Ovary (tissue), 9 donors: Measurements from ENCODE around the gene EXOC7. TPM values are rescaled to one million over a fixed set of nuclear protein-coding genes. Genes with fewer than 3 reads are reported as not detected.

ENCODE experiments used
- DNase-seq, 5 donors: peaks; one replicate each; pipeline ENCODE4 v3.0.0-alpha.2; 2019 to 2020
- H3K27ac ChIP-seq, 2 donors: fragments of 200-600 bp; one replicate each; pipeline versions ENCODE4 v1.5.1 to v1.8.0; 2019 to 2022
- H3K27me3 ChIP-seq: fragments of 200-600 bp; one replicate; pipeline ENCODE4 v1.8.0; 2022
- H3K36me3 ChIP-seq: fragments of 200-600 bp; sonication (generic); one replicate; pipeline ENCODE4 v1.5.1; 2019
- H3K4me1 ChIP-seq: one replicate; pipeline ENCODE4 v1.8.1; 2013; ENCODE audit warnings: mild to moderate bottlenecking, moderate library complexity; ENCODE audit not compliant: insufficient read depth
- H3K4me3 ChIP-seq: fragments of 200-600 bp; sonication (generic); one replicate; pipeline ENCODE4 v1.5.1; 2017
- H3K9me3 ChIP-seq, 2 donors: fragments of 200-600 bp in 1 of 2; sonication (generic) in 1 of 2; one replicate each; pipeline versions ENCODE4 v1.5.1 to v1.8.1; 2013 to 2019; ENCODE audit warnings: mild to moderate bottlenecking in 1 of 2, moderate library complexity in 1 of 2
- EP300 ChIP-seq: sonication (generic); formaldehyde crosslinking; IDR thresholded peaks from one replicate; pipeline ENCODE4 v1.6.1; 2017; ENCODE audit warnings: antibody characterized with exemption
- POLR2A ChIP-seq: fragments of 450-650 bp; IDR thresholded peaks from one replicate; pipeline ENCODE4 v1.6.1; 2017; ENCODE audit warnings: antibody characterized with exemption, mild to moderate bottlenecking, moderate library complexity
- WGBS, 3 donors: extraction: QIAGEN DNeasy Blood & Tissue Kit in 1 of 3; methylation state at CpG; one replicate each; pipeline versions ENCODE4 v1.1.5 to v1.1.7; 2013 to 2017; 5-methylcytosine and 5-hydroxymethylcytosine counted together
- intact Hi-C, 4 donors: fragments of 100-400 bp; cut with DNase I; formaldehyde crosslinking; loops; one replicate each; pipeline versions ENCODE4 v1.11.0 to v1.15.1; 2022 to 2023
- polyA plus RNA-seq, 2 donors: library from polyadenylated mRNA; stranded (reverse); fragments of 200-250 nt in 1 of 2; fragments of 350-450 nt in 1 of 2; fragmentation: Illumina TruSeq in 1 of 2; extraction: RNeasy Lipid Tissue Mini Kit (QIAGEN cat#74804) in 1 of 2; gene quantifications; one replicate each; pipeline ENCODE4 v1.2.3, GENCODE V29; 2013 to 2014
- total RNA-seq, 7 donors: library from RNA; depleted of rRNA in 2 of 7; stranded (reverse); fragments of >200 nt in 2 of 7; fragmentation: NEBNext Ultra II Directional in 3 of 7; extraction: Animal tissue kit (Norgen Biotek cat#: 25700) in 3 of 7; gene quantifications; one replicate each; pipeline versions ENCODE4 v1.1.0 to v1.2.4, GENCODE V29; 2016 to 2023
- TF ChIP-seq, protein P1 (sequence below), 3 donors: fragments of 450-650 bp in 2 of 3; fragments of 200-600 bp in 1 of 3; IDR thresholded peaks; one replicate each; pipeline versions ENCODE4 v1.5.1 to v1.8.0; 2016 to 2022; ENCODE audit warnings: antibody characterized with exemption in 3 of 3, mild to moderate bottlenecking in 1 of 3
- donor health status: DM: no; HTN: no; CAD: no; lungs with moderate emphysema.
- donor health status: DM: no; HTN: no; CAD: no.
- donor health status: Bipolar disorder and iron deficiency.
- donor health status: DM: yes; HTN: yes; CAD: no.
- donor health status: DM: no; HTN: no; CAD: no.
- donor health status: DM: yes; HTN: yes; CAD: no.

EXOC7 gene
- total and polyA plus RNA-seq, 9 donors, result 46.9 to 121 (median 114) TPM

DNA sequence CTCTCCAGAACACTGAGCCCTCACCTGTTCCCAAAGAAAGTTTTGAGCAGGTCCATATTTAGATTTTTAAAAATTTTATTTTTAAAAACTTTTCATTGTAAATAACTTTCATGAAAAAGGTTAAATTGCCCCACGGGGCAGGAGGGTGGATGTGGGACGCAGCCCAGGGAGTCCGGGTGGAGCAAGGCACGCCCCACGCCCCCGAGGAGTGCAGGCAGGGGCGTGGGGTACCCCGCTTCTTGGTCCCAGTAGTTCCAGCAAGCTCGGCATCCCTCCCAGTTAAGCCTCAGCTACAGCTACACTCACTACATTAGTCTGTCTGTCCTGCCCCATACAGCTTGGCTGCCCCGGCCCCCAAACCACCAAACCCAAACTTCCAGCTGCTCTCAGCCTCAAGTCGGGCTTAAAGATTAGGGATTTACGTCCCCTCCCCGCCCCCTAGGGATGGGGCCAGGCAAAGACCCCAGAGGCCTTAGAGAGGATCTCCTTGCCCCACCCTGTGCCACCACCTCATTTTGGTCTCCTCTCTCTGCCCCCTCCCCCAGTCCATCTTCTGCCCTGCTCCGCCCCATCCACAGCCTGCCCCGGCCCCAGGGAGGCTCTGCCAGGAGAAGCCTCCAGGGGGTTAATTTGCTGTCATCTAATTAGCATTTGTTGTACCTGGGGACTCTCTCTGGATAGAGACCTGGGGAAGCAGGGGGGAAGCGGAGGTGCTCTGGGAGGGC is 32.9 kb upstream of the EXOC7 start:
- Histone ChIP-seq H3K27ac (no peak overlapping the region), H3K27me3 (peaks cover 2% of the 10 kb centered on the region), H3K36me3 (no peaks in the 10 kb centered on the region), H3K4me1 (peaks cover 4% of the 10 kb centered on the region), H3K9me3 (no peaks in the 10 kb centered on the region), H3K4me3 (no peak overlapping the region)
- intact Hi-C loops, result no loop called here
- 72 to 80% (median 79%) methylated on average over 16 of the region's 16 CpGs for WGBS, 3 donors
- TF ChIP-seq POLR2A, result no peak
- no peak for TF ChIP-seq EP300
- TF ChIP-seq, protein P1, sequence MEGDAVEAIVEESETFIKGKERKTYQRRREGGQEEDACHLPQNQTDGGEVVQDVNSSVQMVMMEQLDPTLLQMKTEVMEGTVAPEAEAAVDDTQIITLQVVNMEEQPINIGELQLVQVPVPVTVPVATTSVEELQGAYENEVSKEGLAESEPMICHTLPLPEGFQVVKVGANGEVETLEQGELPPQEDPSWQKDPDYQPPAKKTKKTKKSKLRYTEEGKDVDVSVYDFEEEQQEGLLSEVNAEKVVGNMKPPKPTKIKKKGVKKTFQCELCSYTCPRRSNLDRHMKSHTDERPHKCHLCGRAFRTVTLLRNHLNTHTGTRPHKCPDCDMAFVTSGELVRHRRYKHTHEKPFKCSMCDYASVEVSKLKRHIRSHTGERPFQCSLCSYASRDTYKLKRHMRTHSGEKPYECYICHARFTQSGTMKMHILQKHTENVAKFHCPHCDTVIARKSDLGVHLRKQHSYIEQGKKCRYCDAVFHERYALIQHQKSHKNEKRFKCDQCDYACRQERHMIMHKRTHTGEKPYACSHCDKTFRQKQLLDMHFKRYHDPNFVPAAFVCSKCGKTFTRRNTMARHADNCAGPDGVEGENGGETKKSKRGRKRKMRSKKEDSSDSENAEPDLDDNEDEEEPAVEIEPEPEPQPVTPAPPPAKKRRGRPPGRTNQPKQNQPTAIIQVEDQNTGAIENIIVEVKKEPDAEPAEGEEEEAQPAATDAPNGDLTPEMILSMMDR (IDR thresholded peaks at IDR 0.05), result no peak
- DNase-seq, result no peak

DNA sequence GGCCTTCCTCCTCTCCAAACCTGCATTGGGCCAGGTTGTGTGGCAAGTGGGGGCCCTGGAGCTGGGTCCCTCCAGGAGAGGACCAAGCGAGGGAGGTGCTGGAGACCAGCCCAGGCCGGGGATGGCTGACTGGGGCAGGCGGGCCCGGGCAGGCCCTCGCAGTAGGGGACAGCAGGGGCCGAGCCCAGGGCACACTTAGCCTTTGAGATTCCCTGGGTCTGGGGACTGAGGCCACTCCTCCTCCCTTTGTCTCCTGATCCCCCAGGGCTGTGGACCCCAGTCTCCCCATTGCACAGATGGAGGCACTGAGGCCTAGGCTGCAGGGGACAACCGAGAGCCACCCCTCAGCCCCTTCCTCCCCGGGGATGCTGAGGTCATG is 32.2 kb upstream of the EXOC7 start:
- H3K27ac ChIP-seq, result no peak overlapping the region
- 73 to 74% (median 73%) methylated on average over 8 of the region's 8 CpGs for WGBS, 3 donors
- intact Hi-C loops, result no loop called here
- H3K27me3 ChIP-seq, result peaks cover 2% of the 10 kb centered on the region
- TF ChIP-seq EP300 (no peak), POLR2A (no peak)
- TF ChIP-seq, protein P1 (IDR thresholded peaks at IDR 0.05), result no peak
- no peak overlapping the region for H3K4me3 ChIP-seq
- H3K36me3 ChIP-seq, result no peaks in the 10 kb centered on the region
- H3K4me1 ChIP-seq, result peaks cover 2% of the 10 kb centered on the region
- no peak for DNase-seq
- H3K9me3 ChIP-seq, result no peaks in the 10 kb centered on the region

DNA sequence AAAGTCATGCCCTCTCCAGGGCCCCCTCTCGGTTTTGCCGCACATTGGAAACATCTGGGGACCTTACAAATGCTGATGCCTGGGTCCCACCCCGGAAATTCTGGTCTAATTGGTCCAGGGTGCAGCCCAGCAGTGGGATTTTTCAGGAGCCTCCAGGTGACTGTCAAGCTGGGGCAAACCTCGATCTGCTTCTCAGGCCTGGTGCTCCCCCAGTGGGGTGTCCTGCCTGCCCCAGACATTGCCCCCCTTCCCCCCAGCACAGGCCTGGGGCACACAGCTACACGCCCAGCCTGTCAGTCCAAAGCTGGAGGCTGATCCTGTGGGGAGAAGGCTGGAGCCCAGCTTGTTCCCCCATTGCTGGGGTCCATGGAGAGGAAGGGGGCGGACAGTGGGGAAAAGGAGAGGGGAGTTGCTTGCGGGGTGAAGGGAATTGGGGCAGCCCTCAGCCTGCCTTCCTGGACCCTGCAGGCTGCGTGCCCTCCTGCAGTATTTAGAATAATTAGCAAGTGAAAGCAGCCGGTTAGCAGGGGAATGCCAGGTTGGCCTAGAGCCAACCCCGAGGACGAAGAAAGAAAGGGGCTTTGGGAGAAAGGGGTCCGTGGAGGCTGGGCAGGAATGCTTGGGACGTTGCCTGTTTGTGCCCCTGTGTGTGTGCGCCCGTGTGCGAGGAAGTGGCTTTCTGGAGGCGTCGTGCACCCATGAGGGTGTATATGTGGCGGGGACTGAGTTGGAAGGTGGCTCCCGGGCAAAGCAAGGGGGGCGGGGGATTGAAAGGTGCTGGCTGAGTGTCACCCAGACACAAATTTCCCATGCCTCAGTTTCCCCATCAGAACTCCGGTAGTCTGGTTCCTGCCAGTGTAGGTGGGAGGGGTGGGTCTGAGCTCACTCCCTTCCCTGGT is 31.6 kb upstream of the EXOC7 start:
- intact Hi-C loops, result no loop called here
- peaks cover 2% of the 10 kb centered on the region for H3K27me3 ChIP-seq
- no peaks in the 10 kb centered on the region for H3K9me3 ChIP-seq
- TF ChIP-seq, protein P1 (IDR thresholded peaks at IDR 0.05), result no peak
- no peak for TF ChIP-seq EP300
- no peak for TF ChIP-seq POLR2A
- no peak for DNase-seq
- WGBS, 3 donors, result 39 to 48% (median 41%) methylated on average over 22 of the region's 22 CpGs
- no peak overlapping the region for H3K27ac ChIP-seq
- no peaks in the 10 kb centered on the region for H3K36me3 ChIP-seq
- peaks cover under 1% of the 10 kb centered on the region for H3K4me1 ChIP-seq
- no peak overlapping the region for H3K4me3 ChIP-seq

DNA sequence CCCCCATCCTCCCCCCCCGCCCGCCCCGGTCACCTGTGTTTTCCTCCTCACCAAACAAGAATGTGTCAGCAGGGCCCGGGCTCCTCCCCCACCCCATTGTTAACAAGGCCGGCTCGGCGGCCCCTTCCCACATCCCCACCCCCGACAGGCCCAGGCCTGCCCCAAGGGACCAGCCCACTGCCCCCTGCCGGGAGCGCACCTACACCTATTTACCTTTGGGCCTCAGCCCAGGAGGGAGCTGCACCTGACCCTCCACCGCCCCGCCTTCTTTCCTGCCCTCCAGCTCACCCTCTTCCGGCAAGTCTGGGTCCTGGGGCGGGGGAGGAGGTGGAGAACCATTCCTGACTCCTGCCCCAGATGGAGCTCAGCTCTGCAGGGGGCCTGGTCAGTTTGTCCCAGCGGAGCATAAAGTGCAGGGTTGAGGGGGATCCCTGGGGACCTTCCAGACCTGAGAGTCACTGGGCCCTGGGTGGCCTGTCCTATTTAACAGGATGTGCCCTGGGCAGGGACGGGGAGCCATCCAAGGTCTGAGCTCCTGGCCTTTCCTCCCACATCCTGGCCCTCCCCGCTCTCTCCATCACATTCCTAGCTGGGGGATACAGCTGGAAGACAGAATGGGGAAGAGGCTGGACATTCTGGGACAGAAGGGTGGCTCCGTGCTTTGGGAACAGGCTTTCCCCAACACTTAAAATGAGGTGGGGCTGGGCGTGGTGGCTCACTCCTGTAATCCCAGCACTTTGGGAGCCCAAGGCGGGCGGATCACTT is 29.2 kb upstream of the EXOC7 start:
- Histone ChIP-seq H3K4me1 (no peaks in the 10 kb centered on the region), H3K27me3 (peaks cover 2% of the 10 kb centered on the region), H3K27ac (no peak overlapping the region), H3K36me3 (no peaks in the 10 kb centered on the region), H3K9me3 (no peaks in the 10 kb centered on the region), H3K4me3 (no peak overlapping the region)
- TF ChIP-seq, protein P1 (IDR thresholded peaks at IDR 0.05), result no peak
- no peak for TF ChIP-seq EP300
- TF ChIP-seq POLR2A, result no peak
- WGBS, 3 donors, result 34 to 36% (median 34%) methylated on average over 14 to 21 of the region's 21 CpGs
- intact Hi-C loops, result no loop called here
- no peak for DNase-seq
